Hepatocyte (in vitro differentiated cells): Measurements from ENCODE around the gene TRIM42.

ENCODE experiments used
- EZH2 ChIP-seq: fragments of 200-600 bp; sonication (generic); IDR thresholded peaks from 2 replicates; pipeline ENCODE4 v1.6.1; 2016; ENCODE audit warnings: antibody characterized with exemption, mild to moderate bottlenecking, borderline replicate concordance
- TF ChIP-seq, protein P1 (sequence below): fragments of 200-600 bp; sonication (generic); IDR thresholded peaks from 2 replicates; pipeline ENCODE4 v1.5.1; 2016; ENCODE audit warnings: antibody characterized with exemption, mild to moderate bottlenecking; ENCODE audit not compliant: poor library complexity

DNA sequence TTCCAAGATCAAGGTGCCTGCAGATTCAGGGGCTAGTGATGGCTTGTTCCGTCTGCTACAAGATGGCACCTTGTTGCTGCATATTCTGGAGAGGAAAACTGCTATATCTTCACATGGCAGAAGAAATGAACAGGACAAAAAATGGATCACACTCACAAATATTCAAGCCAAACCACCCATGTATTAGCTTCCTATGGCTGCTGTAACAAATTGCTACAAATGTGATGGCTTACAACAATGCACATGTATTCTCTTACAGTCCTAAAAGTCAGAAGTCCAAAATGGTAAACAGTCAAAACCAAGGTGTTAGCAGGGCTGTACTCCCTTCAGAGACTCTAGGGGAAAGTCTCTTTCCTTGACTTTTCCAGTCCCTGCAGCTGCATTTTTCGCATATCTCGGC is 55.8 kb downstream of the TRIM42 start:
- TF ChIP-seq, protein P1, sequence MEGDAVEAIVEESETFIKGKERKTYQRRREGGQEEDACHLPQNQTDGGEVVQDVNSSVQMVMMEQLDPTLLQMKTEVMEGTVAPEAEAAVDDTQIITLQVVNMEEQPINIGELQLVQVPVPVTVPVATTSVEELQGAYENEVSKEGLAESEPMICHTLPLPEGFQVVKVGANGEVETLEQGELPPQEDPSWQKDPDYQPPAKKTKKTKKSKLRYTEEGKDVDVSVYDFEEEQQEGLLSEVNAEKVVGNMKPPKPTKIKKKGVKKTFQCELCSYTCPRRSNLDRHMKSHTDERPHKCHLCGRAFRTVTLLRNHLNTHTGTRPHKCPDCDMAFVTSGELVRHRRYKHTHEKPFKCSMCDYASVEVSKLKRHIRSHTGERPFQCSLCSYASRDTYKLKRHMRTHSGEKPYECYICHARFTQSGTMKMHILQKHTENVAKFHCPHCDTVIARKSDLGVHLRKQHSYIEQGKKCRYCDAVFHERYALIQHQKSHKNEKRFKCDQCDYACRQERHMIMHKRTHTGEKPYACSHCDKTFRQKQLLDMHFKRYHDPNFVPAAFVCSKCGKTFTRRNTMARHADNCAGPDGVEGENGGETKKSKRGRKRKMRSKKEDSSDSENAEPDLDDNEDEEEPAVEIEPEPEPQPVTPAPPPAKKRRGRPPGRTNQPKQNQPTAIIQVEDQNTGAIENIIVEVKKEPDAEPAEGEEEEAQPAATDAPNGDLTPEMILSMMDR: no peak
- no peak for TF ChIP-seq EZH2
